GM21423 (cell line): ENCODE measurements around the gene CHCT1.

Source experiments
- ATAC-seq: cut with Tn5 transposase; IDR thresholded peaks from one replicate; pipeline ENCODE4 v1.9.1; 2021; ENCODE audit warnings: mild to moderate bottlenecking, moderate library complexity; ENCODE audit not compliant: unreplicated experiment

CHCT1 gene

DNA sequence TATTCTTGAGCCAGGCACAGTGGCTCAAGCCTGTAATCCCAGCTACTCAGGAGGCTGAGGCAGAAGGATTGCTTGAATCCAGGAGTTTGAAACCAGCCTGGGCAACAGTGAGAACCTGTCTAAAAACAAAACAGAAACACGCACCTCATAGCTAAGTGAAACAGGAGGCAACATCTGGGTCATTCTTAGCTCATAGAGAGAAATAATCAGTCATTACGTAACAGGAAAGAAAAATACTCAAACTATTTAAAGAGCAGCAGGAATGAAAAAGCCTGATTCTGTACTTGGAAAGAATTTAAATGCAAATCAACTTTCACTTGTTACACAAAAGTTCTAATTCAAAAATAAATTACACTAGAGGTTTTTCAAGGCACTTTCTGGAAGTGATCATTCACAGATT lies 17.2 kb downstream of the CHCT1 start:
- no peak for ATAC-seq

GRCh38 chr17:60442271-60443173 lies 20.2 kb downstream of the CHCT1 start:
- ATAC-seq, result no peak

GRCh38 chr17:60443713-60444112 lies 21.4 kb downstream of the CHCT1 start:
- ATAC-seq, result no peak

GRCh38 chr17:60445144-60445543 lies 22.9 kb downstream of the CHCT1 start:
- no peak for ATAC-seq

GRCh38 chr17:60447375-60447774 lies 25.1 kb downstream of the CHCT1 start:
- ATAC-seq, result no peak

- no peak for ATAC-seq
Observed at GRCh38 chr17:60451071-60451470, 28.8 kb downstream of the CHCT1 start.

DNA sequence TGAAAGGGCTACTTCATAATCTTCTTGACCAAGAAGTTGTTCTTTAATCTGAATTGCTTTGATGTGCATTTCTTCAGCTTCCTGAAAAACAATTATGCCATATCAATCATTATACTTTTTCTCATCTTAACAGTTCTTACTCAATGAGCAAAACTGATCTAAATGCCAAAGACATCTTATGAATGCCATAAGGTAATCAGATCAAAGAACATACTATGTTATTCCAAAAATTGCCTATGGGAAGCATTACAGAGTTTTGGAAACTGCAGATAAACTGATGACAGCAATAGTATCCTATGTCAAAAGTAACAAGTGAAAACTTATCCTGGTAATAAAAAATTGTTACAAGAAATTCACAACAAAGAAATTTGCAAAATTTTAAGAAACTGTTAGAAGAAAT lies 29.7 kb downstream of the CHCT1 start:
- ATAC-seq, result no peak

- ATAC-seq, result no peak
Observed at GRCh38 chr17:60455378-60455777, 33.1 kb downstream of the CHCT1 start.

DNA sequence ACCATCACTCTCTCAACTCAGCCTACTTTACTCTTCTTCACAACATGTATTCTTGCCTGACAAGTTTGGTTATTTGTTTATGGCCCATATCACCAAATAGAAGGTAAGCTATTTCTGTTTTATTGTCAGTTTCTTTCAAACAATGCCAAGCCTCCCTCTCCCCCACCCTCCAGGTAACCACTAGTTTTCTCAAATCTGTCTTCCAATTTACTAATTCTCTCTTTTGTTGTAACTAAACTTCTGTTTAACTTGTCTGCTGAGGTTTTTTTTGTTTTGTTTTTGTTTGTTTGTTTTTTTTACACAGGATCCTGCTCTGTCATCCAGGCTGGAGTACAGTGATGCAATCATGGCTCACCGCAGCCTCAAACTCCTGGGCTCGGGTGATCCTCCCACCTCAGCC lies 34.9 kb downstream of the CHCT1 start:
- ATAC-seq, result no peak

DNA sequence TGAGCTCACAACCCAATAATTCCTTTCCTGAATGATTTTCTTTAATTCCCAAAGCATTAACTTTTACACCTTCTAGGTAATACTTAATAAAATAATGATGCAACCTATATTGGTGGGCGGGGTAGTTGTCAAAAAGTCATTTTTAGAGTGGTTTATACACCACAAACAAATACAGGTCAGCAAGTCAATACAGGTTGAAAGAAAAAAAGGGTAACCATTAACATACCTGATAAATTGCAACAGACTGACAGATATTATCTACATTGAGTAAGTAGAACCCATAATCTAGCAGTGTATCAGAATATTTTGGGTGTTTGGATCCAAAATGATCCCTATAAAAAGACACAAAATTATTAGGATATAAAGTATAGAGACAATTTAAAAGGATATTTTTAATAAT lies 39.3 kb downstream of the CHCT1 start:
- ATAC-seq, result no peak

DNA sequence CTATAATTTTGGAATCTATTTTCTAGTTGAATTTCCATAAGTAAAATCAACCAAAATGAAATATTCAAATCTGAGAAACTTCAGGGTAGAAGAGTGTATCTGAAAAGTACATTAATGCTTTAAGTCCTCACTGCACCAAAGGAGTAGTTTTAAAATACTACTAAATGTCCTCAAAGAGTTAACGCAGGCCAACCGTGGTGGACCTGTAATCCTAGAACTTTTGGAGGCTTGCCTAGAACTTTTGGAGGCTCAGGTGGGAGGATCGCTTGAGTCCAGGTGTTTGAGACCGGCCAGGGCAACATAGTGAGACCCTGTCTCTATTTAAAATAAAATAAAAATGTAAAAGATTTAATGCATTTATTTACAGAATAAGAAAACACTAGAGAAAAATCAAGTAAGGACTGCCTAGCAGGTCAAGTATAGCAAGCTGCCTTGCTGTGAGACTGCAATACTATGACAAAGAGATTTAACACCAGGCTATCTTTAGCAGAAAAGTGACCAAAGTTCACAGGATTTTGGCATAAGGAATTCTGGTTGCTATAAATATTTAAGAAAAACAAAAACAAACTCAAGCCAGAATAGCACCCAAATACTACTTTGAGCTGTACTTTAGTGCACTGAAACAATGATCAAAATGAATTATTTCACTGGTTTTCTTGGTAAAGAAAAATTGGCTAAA lies 41.0 kb downstream of the CHCT1 start:
- ATAC-seq, result no peak

- no peak for ATAC-seq
Observed at GRCh38 chr17:60464343-60464742, 42.1 kb downstream of the CHCT1 start.

DNA sequence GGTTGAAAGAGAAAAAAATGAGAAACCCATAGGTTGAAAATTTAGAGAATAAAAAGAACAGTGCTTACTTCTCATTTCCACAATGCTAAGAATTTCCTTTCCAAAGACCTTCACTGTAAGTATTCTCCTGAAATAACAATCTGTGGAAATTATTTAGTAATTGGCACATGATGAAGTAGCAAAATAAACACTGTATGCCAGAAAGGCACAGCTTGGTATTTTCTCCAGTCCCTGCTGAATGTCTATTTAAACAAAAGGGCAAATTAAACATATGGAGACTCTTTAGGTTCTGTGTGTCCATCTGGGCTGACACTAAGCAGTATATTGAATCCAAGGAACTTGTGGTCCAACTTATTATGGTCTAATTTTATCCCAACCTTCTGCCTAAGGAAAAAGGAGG lies 46.1 kb downstream of the CHCT1 start:
- ATAC-seq, result no peak

DNA sequence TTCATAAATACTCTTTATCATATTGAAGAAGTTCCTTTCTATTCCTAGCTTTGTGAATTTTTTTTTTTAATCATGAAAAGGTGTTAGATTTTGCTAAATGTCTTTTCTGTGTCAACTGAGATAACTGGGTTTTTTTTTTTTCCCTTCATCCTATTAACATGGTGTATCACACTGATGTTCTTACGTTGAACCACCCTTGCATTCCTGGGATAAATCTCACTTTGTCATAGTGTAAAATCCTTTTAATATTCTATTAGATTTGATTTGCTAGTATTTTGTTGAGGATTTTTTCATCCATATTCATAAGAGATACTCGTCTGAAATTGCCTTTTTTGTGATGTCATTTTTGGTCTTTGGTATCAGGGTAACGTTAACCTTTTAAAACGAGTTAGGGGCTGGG lies 49.2 kb downstream of the CHCT1 start:
- no peak for ATAC-seq

- ATAC-seq, result no peak
Observed at GRCh38 chr17:60472449-60472848, 50.2 kb downstream of the CHCT1 start.

GRCh38 chr17:60473788-60474187 lies 51.5 kb downstream of the CHCT1 start:
- no peak for ATAC-seq
